Measurements from ENCODE around the gene NR6A1. TPM values are rescaled to one million over a fixed set of nuclear protein-coding genes. Genes with fewer than 3 reads are reported as not detected.

Gene NR6A1
- total RNA-seq, 1 experiment from 2014 or later, result 99.3 TPM

DNA sequence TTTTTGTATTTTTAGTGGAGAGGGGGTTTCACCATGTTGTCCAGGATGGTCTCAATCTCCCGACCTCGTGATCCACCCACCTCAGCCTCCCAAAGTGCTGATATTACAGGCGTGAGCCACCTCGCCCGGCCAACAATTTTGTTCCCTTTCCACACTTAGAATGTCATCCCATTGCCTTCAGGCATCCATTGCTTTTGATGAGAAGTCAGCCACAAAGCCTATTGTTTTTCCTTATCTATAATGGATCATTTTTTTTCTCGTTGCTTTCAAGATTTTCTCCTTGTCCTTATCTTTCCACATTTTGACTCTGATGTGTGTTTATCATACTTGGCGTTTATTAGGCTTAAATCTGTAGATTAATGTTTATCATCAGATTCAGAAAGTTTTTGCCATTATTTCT lies 64.4 kb downstream of the NR6A1 start:
- Histone ChIP-seq H4K20me1 (ENCODE audit: control insufficient read depth, insufficient read depth, insufficient read length) (no peaks in the 10 kb centered on the region), H4K8ac (replicated peaks; ENCODE audit: insufficient read length, low read depth, low read length) (no peak overlapping the region), H4K5ac (ENCODE audit: insufficient read length, low read depth, low read length) (no peak overlapping the region), H3K4me1 (ENCODE audit: insufficient read depth, low read length) (peaks cover 3% of the 10 kb centered on the region), H3K18ac (ENCODE audit: insufficient read length, low read depth, low read length) (no peak overlapping the region), H2AFZ (ENCODE audit: low read length) (no peak overlapping the region), H3K9ac (ENCODE audit: extremely low read depth, insufficient read length, low read length) (no peak overlapping the region), H3K23me2 (ENCODE audit: insufficient read length, low read depth, low read length, poor library complexity, severe bottlenecking) (no peaks in the 10 kb centered on the region), H2BK15ac (ENCODE audit: low read depth, low read length) (no peak overlapping the region), H3K56ac (ENCODE audit: insufficient read length, low read depth, low read length) (no peak overlapping the region), H3T11ph (ENCODE audit: low read length) (no peak overlapping the region), H2BK12ac (ENCODE audit: insufficient read length, low read depth, low read length) (no peak overlapping the region), H4K91ac (ENCODE audit: insufficient read length, low read depth, low read length) (no peak overlapping the region), H3K23ac (ENCODE audit: insufficient read length, low read depth, low read length) (no peak overlapping the region), H3K9me3 (ENCODE audit: control insufficient read depth, low read depth, low read length) (no peaks in the 10 kb centered on the region), H3K79me2 (ENCODE audit: insufficient read depth, low read length) (peaks cover 6% of the 10 kb centered on the region; the same call in 1 of the 2 replicates), H2BK120ac (ENCODE audit: low read depth, low read length, poor library complexity, severe bottlenecking) (no peak overlapping the region), H3K27me3 (ENCODE audit: insufficient read depth, low read length) (no peaks in the 10 kb centered on the region), H3K27ac (ENCODE audit: insufficient read length, low read depth, low read length) (no peak overlapping the region), H3K4me2 (ENCODE audit: insufficient read depth, insufficient read length, low read length) (no peak overlapping the region), H2BK5ac (ENCODE audit: insufficient read length, low read length) (no peak overlapping the region), H2BK20ac (ENCODE audit: low read depth, low read length, poor library complexity, severe bottlenecking) (no peak overlapping the region), H3K79me1 (ENCODE audit: insufficient read depth, low read depth, low read length, poor library complexity, severe bottlenecking) (peaks cover 4% of the 10 kb centered on the region), H3K4ac (ENCODE audit: low read depth, low read length) (no peak overlapping the region), H2AK5ac (ENCODE audit: insufficient read length, low read length) (no peak overlapping the region), H3K14ac (ENCODE audit: insufficient read depth, low read length) (no peak overlapping the region)
- DNase-seq, result no peak
- Mint-ChIP-seq H3K36me3 (ENCODE audit: insufficient read depth in 1 of 3, low read depth in 3 of 3) (peaks cover 14 to 25% (median 19%) of the 10 kb centered on the region in 3 experiments), H3K27me3 (ENCODE audit: low read depth) (no peaks in the 10 kb centered on the region), H3K4me3 (no peak overlapping the region), H3K4me1 (peaks cover 20 to 23% of the 10 kb centered on the region in 2 experiments), H3K27ac (no peak overlapping the region), H3K9me3 (peaks cover 2 to 4% of the 10 kb centered on the region in 2 experiments; a peak in 3 of 5 replicates)
- no peak for TF ChIP-seq CTCF (conservative IDR thresholded peaks at IDR 0.05)
- no CpG with 5 or more reads among the region's 7 CpGs for WGBS (ENCODE audit: extremely low coverage, insufficient read length, low lambda C conversion rate)

Measured in H9 (cell line).